ENCODE results near the gene NPTX2. TPM values are rescaled to one million over a fixed set of nuclear protein-coding genes. Genes with fewer than 3 reads are reported as not detected.

NPTX2 gene
- total and polyA plus RNA-seq, 2 donors from 2014 or later = 0.26 to 2.0 TPM

GRCh38 chr7:98599886-98600285, 17.2 kb upstream of the NPTX2 start:
- no peaks in the 10 kb centered on the region for H3K4me1 ChIP-seq (ENCODE audit: control insufficient read depth in 2 of 3, insufficient read depth in 2 of 3, low read depth in 1 of 3, low read length in 3 of 3)
- H3K36me3 ChIP-seq (ENCODE audit: control insufficient read depth in 2 of 3, insufficient read depth in 3 of 3, low read length in 3 of 3) = no peaks in the 10 kb centered on the region
- DNase-seq (no peak), FAIRE-seq (no peak)
- TF ChIP-seq CTCF (IDR thresholded peaks at IDR 0.05; ENCODE audit: borderline replicate concordance, extremely low read depth, insufficient read depth) = no peak
- H3K4me3 ChIP-seq (ENCODE audit: low read length in 3 of 3) = no peak overlapping the region
- peaks cover 0 to 2% (median 0%) of the 10 kb centered on the region in 3 donors for H3K9me3 ChIP-seq (ENCODE audit: control insufficient read depth in 2 of 3, insufficient read depth in 1 of 3, low read length in 3 of 3)
- H3K27ac ChIP-seq (ENCODE audit: low read depth in 2 of 2, low read length in 2 of 2) = no peak overlapping the region
- no peak overlapping the region for H3K9ac ChIP-seq (ENCODE audit: low read length in 3 of 3)
- intact Hi-C loops (cut with DNase I) = no loop called here
- no peaks in the 10 kb centered on the region for H3K27me3 ChIP-seq (ENCODE audit: control insufficient read depth, insufficient read depth, low read length)

- Histone ChIP-seq H3K9ac (ENCODE audit: low read length in 3 of 3) (no peak overlapping the region), H3K36me3 (ENCODE audit: control insufficient read depth in 2 of 3, insufficient read depth in 3 of 3, low read length in 3 of 3) (no peaks in the 10 kb centered on the region), H3K27me3 (ENCODE audit: control insufficient read depth, insufficient read depth, low read length) (no peaks in the 10 kb centered on the region), H3K9me3 (ENCODE audit: control insufficient read depth in 2 of 3, insufficient read depth in 1 of 3, low read length in 3 of 3) (peaks cover 0 to 4% (median 0%) of the 10 kb centered on the region in 3 donors), H3K27ac (ENCODE audit: low read depth in 2 of 2, low read length in 2 of 2) (no peak overlapping the region), H3K4me1 (ENCODE audit: control insufficient read depth in 2 of 3, insufficient read depth in 2 of 3, low read depth in 1 of 3, low read length in 3 of 3) (no peaks in the 10 kb centered on the region), H3K4me3 (ENCODE audit: low read length in 3 of 3) (no peak overlapping the region)
- no peak for FAIRE-seq
- no peak for TF ChIP-seq CTCF (IDR thresholded peaks at IDR 0.05; ENCODE audit: borderline replicate concordance, extremely low read depth, insufficient read depth)
- intact Hi-C loops (cut with DNase I) = no loop called here
- DNase-seq = no peak
Measured at GRCh38 chr7:98602755-98603398, 14.2 kb upstream of the NPTX2 start.

- no peak for TF ChIP-seq CTCF (IDR thresholded peaks at IDR 0.05; ENCODE audit: borderline replicate concordance, extremely low read depth, insufficient read depth)
- Histone ChIP-seq H3K4me3 (ENCODE audit: low read length in 3 of 3) (no peak overlapping the region), H3K27ac (ENCODE audit: low read depth in 2 of 2, low read length in 2 of 2) (no peak overlapping the region), H3K27me3 (ENCODE audit: control insufficient read depth, insufficient read depth, low read length) (no peaks in the 10 kb centered on the region), H3K4me1 (ENCODE audit: control insufficient read depth in 2 of 3, insufficient read depth in 2 of 3, low read depth in 1 of 3, low read length in 3 of 3) (no peaks in the 10 kb centered on the region), H3K36me3 (ENCODE audit: control insufficient read depth in 2 of 3, insufficient read depth in 3 of 3, low read length in 3 of 3) (no peaks in the 10 kb centered on the region), H3K9ac (ENCODE audit: low read length in 3 of 3) (no peak overlapping the region), H3K9me3 (ENCODE audit: control insufficient read depth in 2 of 3, insufficient read depth in 1 of 3, low read length in 3 of 3) (peaks cover 0 to 4% (median 0%) of the 10 kb centered on the region in 3 donors)
- intact Hi-C loops (cut with DNase I) = no loop called here
- FAIRE-seq = no peak
- DNase-seq = no peak
Measured at GRCh38 chr7:98603399-98603788, 13.7 kb upstream of the NPTX2 start.

All from kidney (tissue), 14 donors.